Measurements from ENCODE around the gene PC.

Gene PC

GRCh38 chr11:66880496-66881450 is 77.4 kb downstream of the PC start:
- DNase-seq = no peak

DNA sequence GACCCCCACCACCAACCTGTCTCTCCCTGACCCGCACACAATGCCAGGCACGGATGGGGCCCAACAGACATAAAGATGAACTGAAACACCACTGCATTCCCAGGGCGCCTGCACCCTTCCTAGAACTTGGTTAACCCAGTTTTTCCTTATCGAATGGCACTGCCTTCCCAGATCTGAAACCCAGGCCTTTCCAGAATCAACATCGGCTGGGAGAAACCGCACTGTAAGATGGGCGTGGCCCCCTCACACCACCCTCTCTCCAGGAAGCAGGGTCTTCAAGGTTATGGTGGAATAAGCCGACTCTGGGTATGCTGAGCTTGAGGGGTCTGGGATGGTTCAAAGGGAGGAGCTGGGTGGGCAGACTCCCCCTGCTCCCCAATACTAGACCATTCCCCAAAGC is 78.2 kb downstream of the PC start:
- DNase-seq = no peak

DNA sequence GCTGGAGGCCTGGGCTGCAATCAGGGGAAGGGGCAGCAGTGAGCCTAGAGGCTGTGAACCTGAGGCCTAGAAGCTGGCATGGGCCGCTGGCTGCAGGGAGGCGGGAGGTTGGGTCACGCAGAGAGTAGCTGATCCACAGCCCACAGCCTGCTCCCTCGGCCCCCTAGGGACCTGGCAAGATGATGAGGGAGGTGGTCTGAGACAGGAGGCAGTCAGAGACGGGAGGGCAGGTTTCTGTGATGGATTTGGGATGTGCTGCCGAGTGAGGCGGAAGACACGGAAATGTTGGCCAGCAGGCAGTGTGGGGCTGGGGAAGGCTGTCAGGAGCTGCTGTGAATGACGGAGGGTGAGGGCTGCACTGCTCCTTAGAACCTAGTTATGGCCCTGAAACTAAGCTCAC is 78.6 kb downstream of the PC start:
- DNase-seq = no peak

DNA sequence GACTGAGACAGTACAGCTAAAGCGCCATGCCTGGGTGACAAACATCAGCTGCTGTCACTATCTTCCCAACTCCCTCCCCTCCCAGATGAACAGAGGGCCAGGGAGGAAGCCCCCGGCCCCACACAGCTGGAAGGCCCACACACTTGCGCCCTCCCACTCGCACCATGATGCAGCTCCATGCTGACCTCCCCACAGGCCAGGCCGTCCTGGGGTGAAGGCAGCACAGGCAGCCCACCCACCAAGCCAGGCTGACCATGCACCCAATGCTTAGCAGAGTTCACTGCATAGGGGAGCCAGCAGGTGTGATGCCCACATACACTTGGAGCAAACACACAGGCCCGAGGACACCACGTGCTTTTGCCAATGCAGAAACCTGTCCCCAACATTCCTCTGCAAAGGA is 79.2 kb downstream of the PC start:
- DNase-seq = no peak

DNA sequence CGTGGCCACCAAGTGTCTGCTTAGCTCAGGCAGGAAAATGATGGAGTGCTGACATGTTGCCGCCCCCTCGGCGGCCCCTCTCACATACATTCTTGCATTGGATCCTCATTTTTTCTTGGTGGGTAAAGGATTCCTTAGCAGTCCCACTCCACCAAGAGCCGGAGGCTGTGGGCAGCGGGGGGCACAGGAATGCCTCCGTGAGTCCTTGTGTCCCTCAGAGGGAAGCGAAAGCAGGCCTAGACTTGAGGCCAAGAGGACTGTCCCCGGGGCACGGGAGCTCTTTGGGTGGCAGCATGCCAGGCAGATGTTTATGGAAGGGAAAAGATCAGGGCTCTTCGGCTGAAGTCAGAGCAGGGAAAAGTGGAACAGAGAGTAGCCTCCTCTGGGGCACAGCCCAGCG is 79.7 kb downstream of the PC start:
- DNase-seq = no peak

DNA sequence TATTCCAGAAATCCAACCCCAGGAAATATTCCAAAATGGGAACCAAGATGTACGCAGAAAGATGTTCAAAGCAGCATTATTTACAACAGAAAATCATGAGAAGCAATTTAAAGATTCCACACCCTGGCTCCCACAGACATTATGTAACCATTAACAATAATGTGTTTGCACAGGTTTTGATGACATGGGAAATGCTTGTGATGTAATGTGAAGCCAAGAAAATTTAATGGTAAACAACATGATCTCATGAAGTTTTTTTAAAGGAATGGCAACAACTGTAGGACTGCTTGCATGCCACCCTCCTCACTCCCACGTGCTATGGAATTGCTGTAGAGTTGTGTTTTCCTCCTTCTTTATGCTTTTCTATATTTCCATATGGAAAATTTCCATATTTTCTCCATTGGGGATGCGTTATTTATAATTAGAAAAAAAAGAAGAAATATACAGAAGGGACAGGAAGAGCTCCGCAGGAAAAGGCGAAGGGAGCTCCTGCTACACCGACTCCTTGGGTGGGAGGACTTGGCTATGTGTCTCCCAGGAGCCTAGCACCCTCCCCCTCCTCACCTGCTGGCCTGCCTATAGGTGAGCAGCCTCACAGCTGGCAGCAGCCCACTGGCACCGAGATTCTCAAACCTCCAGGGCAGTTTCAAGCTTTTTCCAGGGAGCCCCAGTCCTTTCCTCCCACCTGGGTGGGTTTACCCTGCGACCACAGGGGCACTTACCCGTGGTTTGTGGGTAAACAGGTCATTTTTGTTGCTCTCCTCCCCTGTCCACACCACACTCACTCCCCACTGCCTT is 80.4 kb downstream of the PC start:
- DNase-seq = no peak

- no peak for DNase-seq
These were observed 82.8 kb downstream of the PC start for GRCh38 chr11:66875378-66875777.

- DNase-seq = no peak
These were observed 84.0 kb downstream of the PC start for GRCh38 chr11:66874232-66874631.

DNA sequence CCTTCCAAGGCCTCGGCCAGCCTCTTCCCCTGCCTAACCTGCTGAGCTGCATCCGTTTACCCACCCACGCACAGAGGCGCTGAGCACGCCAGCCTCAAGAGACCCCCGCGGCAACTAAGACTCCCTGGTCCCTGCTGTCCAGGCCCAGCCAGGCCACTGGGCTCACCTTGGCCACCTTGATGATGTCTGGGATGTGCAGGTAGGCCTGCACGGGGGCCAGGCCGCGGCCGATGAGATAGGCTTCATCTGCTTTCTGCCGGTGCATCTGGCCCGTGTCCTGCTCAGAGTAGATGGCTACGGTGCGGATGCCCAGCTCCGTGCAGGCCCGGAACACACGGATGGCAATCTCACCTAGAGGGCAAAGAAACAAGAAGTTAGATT is 86.7 kb downstream of the PC start:
- DNase-seq = no peak

GRCh38 chr11:66870616-66871520 is 87.3 kb downstream of the PC start:
- DNase-seq = no peak

- no peak for DNase-seq
These were observed 88.1 kb downstream of the PC start for GRCh38 chr11:66870131-66870530.

DNA sequence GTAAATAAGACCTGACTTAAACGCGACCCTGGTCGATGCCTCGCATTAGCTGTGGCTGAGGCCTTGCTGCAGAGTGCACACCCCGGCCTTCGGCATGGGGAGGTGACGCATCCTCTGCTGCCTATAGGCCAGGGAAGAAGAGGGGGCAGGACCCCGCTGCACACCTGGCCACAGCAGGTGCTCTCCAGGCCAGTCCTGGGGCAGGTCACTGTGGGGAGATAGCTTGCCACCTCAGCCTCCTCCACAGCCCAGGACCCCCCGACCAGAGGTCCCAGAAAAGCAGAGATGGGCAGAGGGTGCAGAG is 88.7 kb downstream of the PC start:
- no peak for DNase-seq

- peak; percentile 69 for DNase-seq
These were observed 89.2 kb downstream of the PC start for GRCh38 chr11:66868726-66869566.

DNA sequence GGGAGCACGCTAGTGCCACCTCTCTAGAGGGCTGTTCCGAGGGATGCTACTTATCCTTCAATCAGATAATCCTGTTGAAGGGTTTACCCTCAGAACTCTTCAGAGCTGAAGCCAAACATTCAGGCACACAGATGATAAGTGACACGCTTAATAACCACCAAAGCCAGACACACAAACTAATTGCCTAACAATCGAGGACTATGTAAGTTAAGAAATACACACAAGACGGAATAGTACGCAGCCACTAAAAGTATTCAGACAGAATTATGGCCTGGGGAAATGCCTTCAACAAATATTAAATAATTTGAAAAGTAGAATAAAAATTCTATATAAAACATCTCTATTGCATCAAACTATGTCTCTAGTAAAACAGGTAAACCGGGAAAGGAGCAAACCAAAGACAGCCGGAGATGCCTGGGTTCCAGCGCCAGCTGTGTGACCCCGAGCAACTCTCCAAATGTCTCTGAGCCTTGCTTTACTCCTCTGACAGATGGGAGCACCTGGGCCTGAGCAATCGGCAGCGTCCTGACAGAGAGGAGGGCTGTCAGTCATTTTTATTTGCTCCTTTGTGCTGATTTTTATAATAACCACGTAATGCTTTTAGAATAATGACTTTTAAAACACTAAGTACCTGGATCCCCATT is 90.0 kb downstream of the PC start:
- no peak for DNase-seq

DNA sequence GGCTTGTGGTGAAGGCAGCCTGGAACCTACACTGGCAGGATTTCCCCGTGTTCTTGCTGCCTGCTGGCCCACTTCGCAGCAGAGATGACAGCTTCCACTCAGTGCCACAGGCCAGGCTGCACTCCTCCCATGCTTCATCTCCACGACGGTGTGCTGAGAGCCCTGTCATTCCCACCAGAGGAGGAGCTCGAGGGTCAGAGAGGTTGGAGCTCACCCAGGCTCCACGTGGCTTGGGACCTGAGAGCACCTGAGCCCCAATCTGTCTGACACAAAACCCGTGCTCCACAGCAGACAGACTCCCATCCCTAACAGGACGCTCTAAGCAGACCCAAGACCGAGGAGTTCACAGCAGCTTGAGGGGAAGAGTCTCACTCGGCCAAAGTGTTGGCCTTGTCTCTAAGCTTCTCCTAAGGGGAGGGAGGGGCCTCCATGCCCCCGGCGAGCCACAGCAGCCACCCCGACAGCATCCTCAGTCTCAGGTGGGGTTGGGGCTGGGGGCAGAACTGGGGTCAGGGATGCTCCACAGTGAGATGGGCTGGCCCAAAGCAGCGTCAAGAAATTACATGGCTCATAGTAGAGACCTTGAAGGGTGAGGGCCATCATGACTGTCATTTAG is 90.7 kb downstream of the PC start:
- DNase-seq = no peak

DNA sequence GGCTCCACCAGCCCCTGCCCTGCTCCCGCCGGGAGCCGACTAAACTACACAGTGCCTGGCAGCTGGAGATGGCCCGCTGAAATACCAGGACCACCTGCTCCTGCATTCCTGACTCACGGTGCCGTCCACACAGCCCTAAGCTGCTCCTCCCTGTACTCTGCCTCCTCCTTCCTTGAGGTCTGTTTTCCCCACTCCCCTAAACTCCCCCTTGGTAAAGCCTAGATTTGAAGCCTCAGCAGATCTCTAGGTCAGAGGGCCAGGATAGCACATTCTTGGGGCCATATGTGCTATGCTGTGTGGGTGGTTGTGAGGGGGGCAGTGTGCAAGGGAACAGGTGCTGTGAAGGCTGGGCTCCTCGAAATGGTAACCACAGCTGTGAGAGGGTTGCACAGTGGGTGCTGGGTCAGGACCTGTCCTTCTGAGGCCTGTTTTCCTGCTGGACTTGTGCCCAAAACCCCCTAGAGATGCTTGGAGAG is 91.6 kb downstream of the PC start:
- no peak for DNase-seq

DNA sequence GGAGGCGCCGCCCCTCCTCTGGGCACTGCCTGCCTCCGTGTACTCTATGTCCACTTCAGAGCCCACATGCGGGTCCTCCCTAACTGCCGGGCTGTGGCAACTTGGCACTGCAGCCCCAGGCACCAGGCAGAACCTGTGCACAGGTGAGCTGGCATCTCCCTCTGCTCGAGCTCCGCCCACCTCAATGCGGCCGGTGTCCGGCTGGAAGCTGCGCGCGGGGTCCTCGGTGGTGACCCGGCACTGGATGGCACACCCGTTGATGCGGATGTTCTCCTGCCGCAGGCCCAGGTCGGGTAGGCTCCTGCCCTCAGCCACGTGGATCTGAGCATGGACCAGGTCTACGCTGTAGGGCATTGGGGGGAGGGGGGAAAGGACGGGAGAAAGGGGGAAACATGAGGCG is 92.2 kb downstream of the PC start:
- DNase-seq = no peak

DNA sequence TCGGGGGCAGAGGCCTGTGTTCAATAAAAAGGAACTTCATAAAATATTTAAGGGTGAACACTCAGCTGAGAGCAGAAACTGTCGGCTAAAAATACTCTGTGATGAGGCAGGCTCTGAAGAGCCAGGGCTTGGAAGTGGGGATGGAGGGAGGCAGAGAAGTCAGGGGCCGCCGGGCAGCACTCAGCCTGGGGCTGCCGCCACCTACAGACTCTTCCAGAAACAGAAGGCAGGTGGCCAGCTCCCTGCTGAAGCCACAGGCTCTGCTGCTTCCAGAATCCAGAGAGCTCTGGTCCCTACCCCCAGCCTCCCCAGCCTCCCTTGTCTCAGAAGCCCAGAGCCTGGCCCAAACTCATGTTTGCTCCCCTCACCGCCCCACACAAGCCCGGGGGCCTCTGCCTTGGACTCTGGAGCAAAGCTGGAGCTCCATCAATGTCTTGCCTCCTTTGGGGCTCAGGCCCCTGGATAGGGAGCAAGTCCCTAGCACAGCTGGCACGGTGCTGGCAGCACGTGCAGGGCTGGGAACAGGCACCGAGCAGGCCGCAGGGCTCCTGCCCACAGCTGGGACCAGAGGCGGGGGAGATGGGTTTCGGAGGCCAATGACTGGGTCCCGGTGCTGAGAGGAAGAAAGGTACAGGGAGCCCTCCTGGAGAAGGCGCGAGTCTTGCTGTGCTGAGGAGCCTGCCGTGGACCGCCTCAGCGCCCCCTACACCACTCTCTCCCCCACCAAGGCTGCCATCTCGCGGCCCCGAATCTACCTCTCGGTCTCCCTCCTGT is 93.1 kb downstream of the PC start:
- no peak for DNase-seq

GRCh38 chr11:66864172-66864901 is 93.8 kb downstream of the PC start:
- DNase-seq = no peak

All from activated CD4-positive, CD25-positive, alpha-beta regulatory T cell treated with anti-CD3 and anti-CD28 coated beads, Interleukin-2, amount 50 U/mL, for 72 hours (primary cell).